Endothelial cell of umbilical vein (primary cell): ENCODE measurements around the gene CAPN5. TPM values are rescaled to one million over a fixed set of nuclear protein-coding genes. Genes with fewer than 3 reads are reported as not detected.

Source experiments
- BruUV-seq: library from RNA; stranded (reverse); fragments of 400-500 nt; replicated peaks from 2 replicates; lab custom pipeline; 2021; lab: Mats Ljungman, UMichigan
- CTCF ChIA-PET: fragments of 300-600, 350-600 bp; sonication (Branson Sonifier 250); formaldehyde crosslinking; loops from one replicate; lab custom pipeline; 2021; ENCODE audit warnings: antibody characterized with exemption, inconsistent platforms; lab: Charles Lee
- POLR2A ChIA-PET: fragments of 300-600, 350-600 bp; sonication (Branson Sonifier 250); formaldehyde crosslinking; loops from one replicate; lab custom pipeline; 2021; ENCODE audit warnings: antibody characterized with exemption, inconsistent platforms; lab: Charles Lee
- DNase-seq: peaks from one replicate; pipeline ENCODE4 v3.0.0-alpha.2; 2011; ENCODE audit warnings: low read depth, low spot score
- FAIRE-seq: peaks from 2 replicates; lab custom pipeline; 2011; peaks lifted over from hg19 to GRCh38; lab: Jason Lieb, UNC
- H2AFZ ChIP-seq: 2 replicates; pipeline ENCODE4 v1.6.0; 2012; ENCODE audit warnings: low read depth, low read length, control low read depth, inconsistent platforms
- H3K27ac ChIP-seq: 2 replicates; pipeline ENCODE4 v1.5.1; 2011; ENCODE audit warnings: low read depth, mild to moderate bottlenecking, control low read depth, low read length, moderate library complexity; ENCODE audit not compliant: insufficient read depth
- H3K27me3 ChIP-seq, 2 experiments: 2 replicates each; pipeline versions ENCODE4 v1.6.0 to v1.6.1; 2011; ENCODE audit warnings: low read length in 2 of 2, mixed read lengths in 1 of 2; ENCODE audit not compliant: control insufficient read depth in 2 of 2, insufficient read depth in 2 of 2
- H3K36me3 ChIP-seq, 2 experiments: 2 replicates in 1 of 2; 3 replicates in 1 of 2; pipeline ENCODE4 v1.5.1; 2011; ENCODE audit warnings: low read length in 2 of 2, mild to moderate bottlenecking in 1 of 2, moderate library complexity in 1 of 2; ENCODE audit not compliant: control insufficient read depth in 2 of 2, insufficient read depth in 2 of 2; ENCODE audit errors: extremely low read depth in 1 of 2
- H3K4me1 ChIP-seq: 3 replicates; pipeline ENCODE4 v1.5.1; 2011; ENCODE audit warnings: mild to moderate bottlenecking, low read length; ENCODE audit not compliant: control insufficient read depth, insufficient read depth; ENCODE audit errors: extremely low read depth
- H3K4me2 ChIP-seq: 2 replicates; pipeline ENCODE4 v1.6.1; 2011; ENCODE audit warnings: low read length, control low read depth, mixed read lengths; ENCODE audit not compliant: insufficient read depth
- H3K4me3 ChIP-seq, 3 experiments: fragments of 200-600 bp in 1 of 3; sonication (generic), shearing (Covaris generic) in 1 of 3; replicated peaks in 1 of 3; 2 replicates each; pipeline ENCODE4 v1.5.1; 2011 to 2016; ENCODE audit warnings: control low read depth in 3 of 3, low read length in 3 of 3, mild to moderate bottlenecking in 2 of 3, inconsistent platforms in 1 of 3, low read depth in 1 of 3, moderate library complexity in 1 of 3; ENCODE audit not compliant: insufficient read depth in 1 of 3
- H3K79me2 ChIP-seq: 2 replicates; pipeline ENCODE4 v1.6.0; 2012; ENCODE audit warnings: low read length, inconsistent platforms; ENCODE audit not compliant: control insufficient read depth, insufficient read depth
- H3K9ac ChIP-seq: replicated peaks from 2 replicates; pipeline ENCODE3; 2011; ENCODE audit warnings: low read length, control low read depth; ENCODE audit not compliant: insufficient read depth; ENCODE audit errors: extremely low read depth
- H3K9me1 ChIP-seq: replicated peaks from 3 replicates; pipeline ENCODE4 v1.6.0; 2011; ENCODE audit warnings: mild to moderate bottlenecking, low read length; ENCODE audit not compliant: control insufficient read depth, insufficient read depth; ENCODE audit errors: extremely low read depth
- H3K9me3 ChIP-seq: replicated peaks from 2 replicates; pipeline ENCODE4 v1.5.1; 2012; ENCODE audit warnings: low read length, inconsistent platforms; ENCODE audit not compliant: control insufficient read depth, insufficient read depth
- H4K20me1 ChIP-seq: replicated peaks from 2 replicates; pipeline ENCODE3; 2011; ENCODE audit warnings: mild to moderate bottlenecking, low read length; ENCODE audit not compliant: control insufficient read depth, insufficient read depth; ENCODE audit errors: extremely low read depth
- EZH2 ChIP-seq: IDR thresholded peaks from 2 replicates; pipeline ENCODE4 v1.6.1; 2012; ENCODE audit warnings: borderline replicate concordance, low read depth, mild to moderate bottlenecking, moderate library complexity, low read length, inconsistent platforms; ENCODE audit not compliant: severe bottlenecking
- FOS ChIP-seq: IDR thresholded peaks from 2 replicates; pipeline ENCODE4 v1.6.1; 2011; ENCODE audit warnings: mild to moderate bottlenecking, low read length, moderate library complexity, borderline replicate concordance; ENCODE audit not compliant: insufficient read depth
- GATA2 ChIP-seq: IDR thresholded peaks from 2 replicates; pipeline ENCODE4 v1.7.0; 2011; ENCODE audit warnings: low read depth, mild to moderate bottlenecking, moderate library complexity, mixed read lengths, low read length; ENCODE audit not compliant: insufficient read length, insufficient read depth
- JUN ChIP-seq: IDR thresholded peaks from 2 replicates; pipeline ENCODE4 v1.6.1; 2011; ENCODE audit warnings: borderline replicate concordance, low read depth; ENCODE audit not compliant: insufficient read length, insufficient read depth
- MYC ChIP-seq: IDR thresholded peaks from one replicate; pipeline ENCODE4 v1.6.1; 2011; ENCODE audit warnings: mild to moderate bottlenecking, low read depth, low read length
- POLR2A ChIP-seq: IDR thresholded peaks from 2 replicates; pipeline ENCODE4 v1.6.1; 2012; ENCODE audit warnings: low read depth, mild to moderate bottlenecking, control low read depth, low read length
- POLR2AphosphoS5 ChIP-seq: IDR thresholded peaks from 2 replicates; pipeline ENCODE4 v1.6.1; 2012; ENCODE audit warnings: low read depth, mild to moderate bottlenecking, control low read depth, low read length, moderate library complexity; ENCODE audit not compliant: insufficient read depth
- dilution Hi-C: fragments of 300-500 bp; cut with MboI; formaldehyde crosslinking; loops from one replicate; pipeline ENCODE4 v1.15.0; 2019; ENCODE audit warnings: low sequenced_read_pairs; ENCODE audit not compliant: extremely low pct_ligation_motif_present
- intact Hi-C: fragments of 100-400 bp; cut with micrococcal nuclease; formaldehyde crosslinking; loops from one replicate; pipeline ENCODE4 v1.10.0; 2022
- polyA plus RNA-seq, 4 experiments: library from polyadenylated mRNA; depleted of rRNA in 3 of 4; stranded (reverse) in 3 of 4; unstranded in 1 of 4; fragments of >200 nt; gene quantifications; 2 replicates each; pipeline versions ENCODE4 v1.2.1 to v1.2.3, GENCODE V29; 2011 to 2012; ENCODE audit warnings: missing spikeins in 1 of 4
- total RNA-seq: library from RNA; stranded (reverse); gene quantifications from 2 replicates; pipeline ENCODE4 v1.2.3, GENCODE V29; 2021
- TF ChIP-seq, protein P1 (sequence below): IDR thresholded peaks from 2 replicates; pipeline ENCODE4 v1.6.1; 2011; ENCODE audit not compliant: insufficient read depth, insufficient read length
- TF ChIP-seq, protein P2 (sequence below), 2 donors: IDR thresholded peaks; 1 replicate in 1 of 2; 2 replicates in 1 of 2; pipeline ENCODE4 v1.5.1; 2011; ENCODE audit warnings: low read length in 2 of 2, mild to moderate bottlenecking in 2 of 2, moderate library complexity in 2 of 2, control low read depth in 1 of 2, inconsistent platforms in 1 of 2, low read depth in 1 of 2; ENCODE audit not compliant: insufficient read depth in 1 of 2; ENCODE audit errors: extremely low read depth in 1 of 2

Gene CAPN5
- total and polyA plus RNA-seq, 2 donors (not counting 3 experiments of a cell fraction or from before 2014, with no cell fraction given): 15.0 to 17.0 TPM

DNA sequence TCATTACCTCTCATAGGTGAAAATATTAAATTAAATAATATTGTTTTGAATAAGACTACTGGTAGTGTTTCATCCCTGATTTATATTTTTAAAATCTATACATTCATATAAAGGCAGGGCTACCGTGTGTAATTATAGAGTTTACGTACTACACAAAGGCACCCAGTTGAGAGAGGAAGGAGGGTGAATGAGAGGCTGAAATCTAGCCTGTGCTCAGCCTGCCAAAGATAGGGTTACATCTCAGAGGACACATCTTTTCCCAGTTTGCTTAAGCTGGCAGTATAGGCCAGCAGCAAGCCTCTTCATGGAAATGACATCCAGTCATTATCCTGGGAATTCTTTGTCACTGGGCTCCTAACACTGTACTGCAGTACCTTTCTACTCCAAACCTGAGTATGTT lies 40.0 kb upstream of the CAPN5 start:
- H2AFZ ChIP-seq: no peak overlapping the region
- H3K4me1 ChIP-seq: no peaks in the 10 kb centered on the region
- H4K20me1 ChIP-seq: no peaks in the 10 kb centered on the region
- no peak overlapping the region for H3K9ac ChIP-seq
- BruUV-seq: no TSS peak
- CTCF ChIA-PET: interaction anchor here (1.0 to 1.8 kb wide), 3 partner anchors 21 to 107 kb away, joined by 4 to 5 read pairs (median 4); no protein-coding TSS in a partner anchor
- TF ChIP-seq POLR2AphosphoS5 (no peak), MYC (no peak)
- TF ChIP-seq, protein P1, sequence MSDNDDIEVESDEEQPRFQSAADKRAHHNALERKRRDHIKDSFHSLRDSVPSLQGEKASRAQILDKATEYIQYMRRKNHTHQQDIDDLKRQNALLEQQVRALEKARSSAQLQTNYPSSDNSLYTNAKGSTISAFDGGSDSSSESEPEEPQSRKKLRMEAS: no peak
- FAIRE-seq: no peak
- no peaks in the 10 kb centered on the region for H3K79me2 ChIP-seq
- no peaks in the 10 kb centered on the region for H3K9me1 ChIP-seq
- no peak for DNase-seq
- intact Hi-C loops: loop anchor here (5.0 kb wide), 1 partner anchor 1146 kb away; no protein-coding TSS in a partner anchor
- peaks cover 9 to 11% of the 10 kb centered on the region in 2 experiments for H3K27me3 ChIP-seq
- dilution Hi-C loops: no loop called here
- POLR2A ChIA-PET: no interaction called here
- H3K27ac ChIP-seq: no peak overlapping the region
- H3K36me3 ChIP-seq: no peaks in the 10 kb centered on the region
- H3K4me3 ChIP-seq: no peak overlapping the region
- H3K4me2 ChIP-seq: no peak overlapping the region
- H3K9me3 ChIP-seq: no peaks in the 10 kb centered on the region

DNA sequence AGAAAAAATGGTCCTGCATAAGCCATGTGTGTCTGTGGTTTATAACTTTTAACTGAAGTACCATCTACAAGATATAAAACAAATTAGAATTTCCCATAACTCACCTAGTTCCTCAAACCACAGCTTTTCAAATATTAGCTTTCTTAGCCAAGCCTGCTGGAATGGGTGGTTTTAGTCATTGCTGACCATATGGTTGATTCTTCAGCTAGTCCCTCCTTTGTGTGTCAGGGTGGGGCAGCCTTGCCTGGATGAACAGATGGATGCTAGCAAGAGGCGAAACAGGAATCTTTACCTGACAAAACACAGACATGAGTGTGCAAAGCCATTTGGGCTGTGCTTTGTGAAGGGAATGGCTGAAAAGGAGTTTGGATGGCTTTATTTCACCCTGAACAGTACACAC lies 39.5 kb upstream of the CAPN5 start:
- no peak for DNase-seq
- no peaks in the 10 kb centered on the region for H4K20me1 ChIP-seq
- no peak overlapping the region for H2AFZ ChIP-seq
- ChIA-PET CTCF (interaction anchor here (1.0 to 1.8 kb wide), 4 partner anchors 13 to 107 kb away, joined by 3 to 5 read pairs (median 4); no protein-coding TSS in a partner anchor), POLR2A (no interaction called here)
- no peak overlapping the region for H3K4me3 ChIP-seq
- intact Hi-C loops (loop anchor here (5.0 kb wide), 1 partner anchor 1145 kb away; no protein-coding TSS in a partner anchor), dilution Hi-C loops (no loop called here)
- no peak overlapping the region for H3K4me2 ChIP-seq
- H3K79me2 ChIP-seq: no peaks in the 10 kb centered on the region
- no peaks in the 10 kb centered on the region for H3K4me1 ChIP-seq
- H3K27ac ChIP-seq: no peak overlapping the region
- H3K9me3 ChIP-seq: no peaks in the 10 kb centered on the region
- no peak overlapping the region for H3K9ac ChIP-seq
- BruUV-seq: no TSS peak
- no peaks in the 10 kb centered on the region for H3K9me1 ChIP-seq
- FAIRE-seq: no peak
- no peaks in the 10 kb centered on the region for H3K36me3 ChIP-seq
- TF ChIP-seq POLR2AphosphoS5 (no peak), MYC (no peak), GATA2 (no peak), JUN (no peak), POLR2A (no peak), EZH2 (no peak), FOS (no peak)
- TF ChIP-seq, protein P1: no peak
- TF ChIP-seq, protein P2, sequence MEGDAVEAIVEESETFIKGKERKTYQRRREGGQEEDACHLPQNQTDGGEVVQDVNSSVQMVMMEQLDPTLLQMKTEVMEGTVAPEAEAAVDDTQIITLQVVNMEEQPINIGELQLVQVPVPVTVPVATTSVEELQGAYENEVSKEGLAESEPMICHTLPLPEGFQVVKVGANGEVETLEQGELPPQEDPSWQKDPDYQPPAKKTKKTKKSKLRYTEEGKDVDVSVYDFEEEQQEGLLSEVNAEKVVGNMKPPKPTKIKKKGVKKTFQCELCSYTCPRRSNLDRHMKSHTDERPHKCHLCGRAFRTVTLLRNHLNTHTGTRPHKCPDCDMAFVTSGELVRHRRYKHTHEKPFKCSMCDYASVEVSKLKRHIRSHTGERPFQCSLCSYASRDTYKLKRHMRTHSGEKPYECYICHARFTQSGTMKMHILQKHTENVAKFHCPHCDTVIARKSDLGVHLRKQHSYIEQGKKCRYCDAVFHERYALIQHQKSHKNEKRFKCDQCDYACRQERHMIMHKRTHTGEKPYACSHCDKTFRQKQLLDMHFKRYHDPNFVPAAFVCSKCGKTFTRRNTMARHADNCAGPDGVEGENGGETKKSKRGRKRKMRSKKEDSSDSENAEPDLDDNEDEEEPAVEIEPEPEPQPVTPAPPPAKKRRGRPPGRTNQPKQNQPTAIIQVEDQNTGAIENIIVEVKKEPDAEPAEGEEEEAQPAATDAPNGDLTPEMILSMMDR (IDR thresholded peaks at IDR 0.05; ENCODE audit: extremely low read depth in 1 of 2, insufficient read depth in 1 of 2, low read depth in 1 of 2, low read length in 2 of 2): no peak
- peaks cover 9 to 11% of the 10 kb centered on the region in 2 experiments for H3K27me3 ChIP-seq
